Measurements from ENCODE around the gene MOSPD2. TPM values are rescaled to one million over a fixed set of nuclear protein-coding genes. Genes with fewer than 3 reads are reported as not detected.
A peak's percentile ranks its signal among the peaks of the same experiment; 100 is the strongest.

The MOSPD2 gene
- total RNA-seq: 10 to 100 TPM in 1 of 4 donors, 1 to 10 TPM in 3; 2.8 to 11.0 (median 3.3) TPM

GRCh38 chrX:14872851-14873675 is at the start of gene MOSPD2, which contains the start of gene FANCB:
TSS of gene MOSPD2 (plus strand) at chrX:14873421. CDS start at chrX:14873529, 108 bp downstream.
TSS of gene FANCB (minus strand) at chrX:14873069. CDS start at chrX:14865510, 7,559 bp downstream.
- intact Hi-C loops (cut with DNase I; ENCODE audit: low total_unique reads) (loop anchor here (5.0 kb wide), 1 partner anchor 846 kb away; the partner anchor contains the start of gene GEMIN8), in situ Hi-C loops (cut with MboI; ENCODE audit: low sequenced_read_pairs in 4 of 4) (no loop called here)
- Histone ChIP-seq H3K36me3 (no peaks in the 10 kb centered on the region), H3K27me3 (no peaks in the 10 kb centered on the region), H3K27ac (peak within 1 kb of the TSS; percentile 76 to 87 (median 86)), H3K9me3 (no peaks in the 10 kb centered on the region), H3K4me3 (peak within 1 kb of the TSS; percentile 60 to 82 (median 72)), H3K4me1 (no peaks in the 10 kb centered on the region)
- TF ChIP-seq POLR2A (IDR thresholded peaks at IDR 0.05): peak; percentile 13 to 33
- TF ChIP-seq, protein P1, sequence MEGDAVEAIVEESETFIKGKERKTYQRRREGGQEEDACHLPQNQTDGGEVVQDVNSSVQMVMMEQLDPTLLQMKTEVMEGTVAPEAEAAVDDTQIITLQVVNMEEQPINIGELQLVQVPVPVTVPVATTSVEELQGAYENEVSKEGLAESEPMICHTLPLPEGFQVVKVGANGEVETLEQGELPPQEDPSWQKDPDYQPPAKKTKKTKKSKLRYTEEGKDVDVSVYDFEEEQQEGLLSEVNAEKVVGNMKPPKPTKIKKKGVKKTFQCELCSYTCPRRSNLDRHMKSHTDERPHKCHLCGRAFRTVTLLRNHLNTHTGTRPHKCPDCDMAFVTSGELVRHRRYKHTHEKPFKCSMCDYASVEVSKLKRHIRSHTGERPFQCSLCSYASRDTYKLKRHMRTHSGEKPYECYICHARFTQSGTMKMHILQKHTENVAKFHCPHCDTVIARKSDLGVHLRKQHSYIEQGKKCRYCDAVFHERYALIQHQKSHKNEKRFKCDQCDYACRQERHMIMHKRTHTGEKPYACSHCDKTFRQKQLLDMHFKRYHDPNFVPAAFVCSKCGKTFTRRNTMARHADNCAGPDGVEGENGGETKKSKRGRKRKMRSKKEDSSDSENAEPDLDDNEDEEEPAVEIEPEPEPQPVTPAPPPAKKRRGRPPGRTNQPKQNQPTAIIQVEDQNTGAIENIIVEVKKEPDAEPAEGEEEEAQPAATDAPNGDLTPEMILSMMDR (IDR thresholded peaks at IDR 0.05 in 4 of 5, conservative IDR thresholded peaks at IDR 0.05 in 1 of 5): no peak
- DNase-seq: peak; percentile 80 to 92
- peak; percentile 95 to 96 for ATAC-seq

DNA sequence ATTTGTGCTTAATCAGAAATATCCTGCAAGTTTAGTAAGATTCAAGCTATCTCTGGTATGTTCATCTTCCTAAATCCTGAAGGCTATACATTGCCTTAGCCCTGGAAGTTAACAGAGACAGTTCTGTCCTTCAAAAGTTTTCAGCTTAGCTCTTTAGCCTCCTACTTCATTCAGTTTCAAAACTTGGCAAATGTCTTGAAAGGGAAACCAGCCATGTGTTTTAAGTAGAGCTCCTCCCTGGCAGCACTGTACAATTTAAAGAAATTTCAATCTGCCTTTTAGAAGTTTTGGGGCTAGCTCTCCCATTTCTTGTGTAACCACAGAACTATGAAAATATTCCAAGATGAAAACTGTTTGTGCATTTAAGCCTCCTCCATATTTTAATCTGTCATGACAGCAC is 47.4 kb upstream of the MOSPD2 start:
- Histone ChIP-seq H3K27ac (no peak overlapping the region), H3K9me3 (no peaks in the 10 kb centered on the region), H3K36me3 (no peaks in the 10 kb centered on the region), H3K27me3 (no peaks in the 10 kb centered on the region), H3K4me3 (no peak overlapping the region), H3K4me1 (no peaks in the 10 kb centered on the region)
- intact Hi-C loops (cut with DNase I; ENCODE audit: low total_unique reads) (no loop called here), in situ Hi-C loops (cut with MboI; ENCODE audit: low sequenced_read_pairs in 4 of 4) (no loop called here)
- ATAC-seq (no peak), DNase-seq (no peak)
- TF ChIP-seq, protein P1 (IDR thresholded peaks at IDR 0.05 in 4 of 5, conservative IDR thresholded peaks at IDR 0.05 in 1 of 5): no peak
- TF ChIP-seq POLR2A (IDR thresholded peaks at IDR 0.05): no peak

GRCh38 chrX:14826319-14826718 is 46.9 kb upstream of the MOSPD2 start:
- Histone ChIP-seq H3K4me3 (no peak overlapping the region), H3K27ac (no peak overlapping the region), H3K4me1 (no peaks in the 10 kb centered on the region), H3K9me3 (no peaks in the 10 kb centered on the region), H3K36me3 (no peaks in the 10 kb centered on the region), H3K27me3 (no peaks in the 10 kb centered on the region)
- TF ChIP-seq, protein P1 (IDR thresholded peaks at IDR 0.05 in 4 of 5, conservative IDR thresholded peaks at IDR 0.05 in 1 of 5): no peak
- no peak for TF ChIP-seq POLR2A (IDR thresholded peaks at IDR 0.05)
- intact Hi-C loops (cut with DNase I; ENCODE audit: low total_unique reads) (no loop called here), in situ Hi-C loops (cut with MboI; ENCODE audit: low sequenced_read_pairs in 4 of 4) (no loop called here)
- no peak for DNase-seq
- ATAC-seq: no peak

DNA sequence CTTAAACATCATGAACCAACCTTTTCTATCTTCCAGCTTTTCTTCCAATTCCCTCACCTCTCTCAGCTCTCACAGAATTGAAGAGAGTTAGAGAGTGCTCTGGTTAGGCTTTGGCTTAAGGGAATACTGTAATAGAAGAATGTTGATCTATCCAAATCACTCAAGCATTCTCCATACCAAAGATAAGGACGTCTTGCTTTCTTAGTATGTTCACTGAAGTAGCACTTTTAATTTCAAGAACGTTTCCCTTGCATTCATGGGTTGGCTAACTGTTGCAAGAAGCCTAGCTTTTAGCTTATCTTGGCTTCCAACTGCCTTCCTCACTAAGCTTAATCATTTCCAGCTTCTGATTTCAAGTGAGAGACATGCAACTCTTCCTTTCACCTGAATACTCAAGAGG is 43.6 kb upstream of the MOSPD2 start:
- TF ChIP-seq, protein P1 (IDR thresholded peaks at IDR 0.05 in 4 of 5, conservative IDR thresholded peaks at IDR 0.05 in 1 of 5): no peak
- no peak for TF ChIP-seq POLR2A (IDR thresholded peaks at IDR 0.05)
- intact Hi-C loops (cut with DNase I; ENCODE audit: low total_unique reads): no loop called here

More for the DNA sequence above, 43.6 kb upstream of the MOSPD2 start:
- no peaks in the 10 kb centered on the region for H3K36me3 ChIP-seq
- DNase-seq: no peak
- no peak overlapping the region for H3K4me3 ChIP-seq
- no peak for ATAC-seq
- H3K27ac ChIP-seq: no peak overlapping the region
- H3K9me3 ChIP-seq: no peaks in the 10 kb centered on the region
- in situ Hi-C loops (cut with MboI; ENCODE audit: low sequenced_read_pairs in 4 of 4): no loop called here
- no peaks in the 10 kb centered on the region for H3K4me1 ChIP-seq
- H3K27me3 ChIP-seq: no peaks in the 10 kb centered on the region

All from gastrocnemius medialis (tissue), 4 donors.